Ishikawa (cell line): ENCODE measurements around the gene TTN.

Experiments
- CEBPB ChIP-seq: IDR thresholded peaks from 2 replicates; pipeline ENCODE4 v1.6.1; 2012
- EP300 ChIP-seq: IDR thresholded peaks from 2 replicates; pipeline ENCODE4 v1.6.1; 2012; ENCODE audit warnings: borderline replicate concordance
- RAD21 ChIP-seq: IDR thresholded peaks from 2 replicates; pipeline ENCODE4 v1.6.1; 2012; ENCODE audit warnings: low read depth
- TAF1 ChIP-seq: IDR thresholded peaks from 2 replicates; pipeline ENCODE4 v1.6.1; 2012; ENCODE audit warnings: low read depth, mild to moderate bottlenecking
- TEAD4 ChIP-seq: IDR thresholded peaks from 2 replicates; pipeline ENCODE4 v1.6.1; 2012
- YY1 ChIP-seq: IDR thresholded peaks from 2 replicates; pipeline ENCODE4 v1.6.1; 2012; ENCODE audit warnings: low read depth

GRCh38 chr2:178615969-178616368, 191.3 kb downstream of the TTN start:
- TF ChIP-seq RAD21 (no peak), TEAD4 (no peak), CEBPB (no peak), TAF1 (no peak), EP300 (no peak), YY1 (no peak)
